OCI-LY7 (cell line): ENCODE measurements around the gene SETDB2.

ENCODE experiments used
- EZH2phosphoT487 ChIP-seq: fragments of 200-600 bp; sonication (generic); IDR thresholded peaks from 2 replicates; pipeline ENCODE4 v1.6.1; 2018; ENCODE audit warnings: low read depth, borderline replicate concordance, mild to moderate bottlenecking, mixed run types, antibody characterized with exemption, low read length, moderate library complexity, mixed read lengths
- TF ChIP-seq, protein P1 (sequence below): fragments of 200-600 bp; sonication (generic); conservative IDR thresholded peaks from 2 replicates; pipeline ENCODE4 v1.5.1; 2014; ENCODE audit warnings: mild to moderate bottlenecking, antibody characterized with exemption, low read length, moderate library complexity, mixed read lengths

GRCh38 chr13:49497272-49497671, 53.2 kb downstream of the SETDB2 start:
- TF ChIP-seq, protein P1, sequence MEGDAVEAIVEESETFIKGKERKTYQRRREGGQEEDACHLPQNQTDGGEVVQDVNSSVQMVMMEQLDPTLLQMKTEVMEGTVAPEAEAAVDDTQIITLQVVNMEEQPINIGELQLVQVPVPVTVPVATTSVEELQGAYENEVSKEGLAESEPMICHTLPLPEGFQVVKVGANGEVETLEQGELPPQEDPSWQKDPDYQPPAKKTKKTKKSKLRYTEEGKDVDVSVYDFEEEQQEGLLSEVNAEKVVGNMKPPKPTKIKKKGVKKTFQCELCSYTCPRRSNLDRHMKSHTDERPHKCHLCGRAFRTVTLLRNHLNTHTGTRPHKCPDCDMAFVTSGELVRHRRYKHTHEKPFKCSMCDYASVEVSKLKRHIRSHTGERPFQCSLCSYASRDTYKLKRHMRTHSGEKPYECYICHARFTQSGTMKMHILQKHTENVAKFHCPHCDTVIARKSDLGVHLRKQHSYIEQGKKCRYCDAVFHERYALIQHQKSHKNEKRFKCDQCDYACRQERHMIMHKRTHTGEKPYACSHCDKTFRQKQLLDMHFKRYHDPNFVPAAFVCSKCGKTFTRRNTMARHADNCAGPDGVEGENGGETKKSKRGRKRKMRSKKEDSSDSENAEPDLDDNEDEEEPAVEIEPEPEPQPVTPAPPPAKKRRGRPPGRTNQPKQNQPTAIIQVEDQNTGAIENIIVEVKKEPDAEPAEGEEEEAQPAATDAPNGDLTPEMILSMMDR: no peak
- no peak for TF ChIP-seq EZH2phosphoT487
